GM21390 (cell line): ENCODE results near the gene MYH6.
"Not testable (repeated sequence)": the region's sequence is repeated elsewhere in the genome, so short reads cannot be mapped to it uniquely, and the experiment has no call there.

Source experiments
- ATAC-seq: cut with Tn5 transposase; IDR thresholded peaks from one replicate; pipeline ENCODE4 v1.9.1; 2021; ENCODE audit not compliant: unreplicated experiment

The MYH6 gene

GRCh38 chr14:23407516-23408306 is at the start of gene MYH6:
Gene MYH6 (minus strand): TSS chr14:23408273. CDS start chr14:23407223, 1,050 bp downstream.
- no peak for ATAC-seq

- ATAC-seq: not testable (repeated sequence)
These were observed 49.0 kb upstream of the MYH6 start for GRCh38 chr14:23456883-23457586.

DNA sequence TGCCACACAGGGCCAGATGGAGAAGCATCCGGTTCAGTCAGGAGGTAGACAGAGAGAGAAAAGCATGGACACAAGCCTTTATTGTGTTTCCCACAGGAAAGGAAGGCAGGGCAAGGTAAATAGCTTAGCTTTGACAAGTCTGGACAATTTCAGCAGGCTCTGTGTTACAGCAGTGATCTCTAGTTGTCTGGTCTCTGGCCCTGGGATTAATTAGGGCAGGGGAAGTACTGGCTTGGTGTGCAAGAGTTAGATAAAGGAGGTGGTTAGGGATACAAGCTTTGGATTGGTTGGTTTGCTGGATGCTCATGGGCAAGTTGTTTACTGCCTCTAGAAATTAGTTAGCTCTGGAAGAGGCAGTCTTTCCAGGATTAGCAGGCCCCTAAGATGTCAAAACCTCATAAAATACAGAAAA is 46.4 kb upstream of the MYH6 start:
- ATAC-seq: no peak

DNA sequence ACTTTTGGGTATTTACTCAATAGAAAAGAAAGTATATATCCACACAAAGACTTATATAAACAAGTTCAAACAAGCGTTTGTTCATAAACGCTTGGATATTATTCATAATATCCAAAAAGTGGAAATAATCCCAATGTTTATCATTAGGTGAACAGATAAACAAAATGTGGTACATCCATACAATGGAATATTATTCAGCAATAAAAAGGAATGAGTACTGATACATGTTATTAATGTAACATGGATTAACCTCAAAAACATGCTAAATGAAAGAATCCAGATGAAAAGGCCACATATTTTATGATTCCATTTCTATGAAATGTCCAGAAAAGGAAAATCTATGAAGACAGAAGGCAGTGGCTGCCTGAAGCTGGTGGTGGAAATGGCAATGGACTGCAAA is 44.2 kb upstream of the MYH6 start:
- no peak for ATAC-seq

DNA sequence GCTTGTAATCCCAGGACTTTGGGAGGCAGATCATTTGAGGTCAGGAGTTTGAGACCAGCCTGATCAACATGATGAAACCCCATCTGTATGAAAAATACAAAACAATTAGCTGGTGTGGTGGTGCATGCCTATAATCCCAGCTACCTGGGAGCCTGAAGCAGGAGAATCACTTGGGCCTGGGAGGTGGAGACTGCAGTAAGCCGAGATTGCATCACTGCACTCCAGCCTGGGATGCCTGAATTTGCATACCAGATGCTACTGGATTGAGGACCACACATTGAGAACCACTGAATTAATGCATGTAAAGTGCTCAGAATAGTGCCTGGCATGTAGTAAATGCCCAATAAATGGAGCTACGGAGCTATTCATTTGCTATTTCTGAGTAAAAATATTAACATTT is 42.3 kb upstream of the MYH6 start:
- no peak for ATAC-seq

DNA sequence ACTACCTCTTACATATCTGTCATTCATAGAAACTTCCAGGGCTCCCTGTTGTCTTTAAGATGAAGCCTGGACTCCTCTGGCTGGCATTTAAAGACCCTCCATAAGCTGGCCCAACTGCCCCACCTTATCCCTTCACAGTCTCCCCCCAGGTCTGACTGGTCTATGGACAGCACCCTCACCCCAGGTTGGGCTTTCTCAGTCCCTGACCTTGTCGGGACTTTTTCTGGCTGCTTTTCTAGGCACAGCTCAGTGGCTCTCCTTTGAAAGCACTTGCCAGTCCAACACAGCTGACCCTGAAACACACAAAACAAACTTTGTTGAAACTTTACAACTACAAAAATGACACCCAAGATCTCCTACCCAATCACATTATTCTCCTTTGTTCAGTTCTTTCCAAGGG is 41.2 kb upstream of the MYH6 start:
- no peak for ATAC-seq

GRCh38 chr14:23447361-23448350 is 39.6 kb upstream of the MYH6 start:
- no peak for ATAC-seq

DNA sequence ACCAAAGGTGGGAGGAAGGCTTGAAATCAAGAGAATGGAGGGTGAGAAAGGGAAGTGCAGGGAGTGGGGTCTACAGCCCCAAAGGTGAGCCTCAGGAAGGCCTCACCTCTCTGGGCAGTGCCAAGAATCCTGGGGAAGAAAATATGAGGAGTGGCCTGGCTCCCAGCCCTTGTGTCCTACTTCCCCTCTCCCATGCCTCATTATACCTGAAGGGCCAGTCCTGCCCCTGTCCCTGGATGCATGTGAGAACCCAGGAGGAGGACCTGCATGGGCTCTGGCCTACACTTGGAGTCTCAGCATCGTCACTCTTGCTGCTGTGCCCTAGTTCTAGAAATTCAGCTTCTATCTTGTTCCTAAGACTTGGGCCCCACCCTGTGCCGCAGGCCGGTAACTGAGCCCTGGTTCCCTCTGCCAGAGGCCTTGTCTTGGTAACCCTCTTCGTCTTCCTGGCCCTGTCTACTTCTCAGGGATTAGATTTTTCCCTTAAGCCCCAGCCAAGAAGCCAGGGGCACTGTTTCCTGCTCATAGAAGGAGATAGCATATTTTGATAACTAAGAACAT is 38.3 kb upstream of the MYH6 start:
- ATAC-seq: no peak

GRCh38 chr14:23445773-23446172 is 37.7 kb upstream of the MYH6 start:
- ATAC-seq: no peak

DNA sequence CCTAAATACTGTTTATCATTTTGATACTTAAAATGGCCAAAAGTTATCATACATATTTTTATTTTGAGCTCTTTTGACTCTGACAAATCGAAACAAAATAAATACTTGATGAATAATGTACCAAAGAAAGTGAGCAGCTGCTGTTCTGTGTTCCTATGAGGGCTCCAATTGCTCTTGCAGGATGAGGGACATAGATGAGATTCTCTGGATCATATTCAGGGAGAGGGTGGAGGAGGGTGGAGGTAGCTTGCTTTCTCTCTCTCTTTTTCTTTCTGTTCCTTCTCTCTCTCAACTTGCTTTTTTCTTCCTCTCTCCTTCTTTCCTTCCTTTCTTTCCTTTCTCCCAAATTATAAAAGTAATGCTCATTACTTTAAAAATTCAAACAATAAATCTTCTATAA is 36.2 kb upstream of the MYH6 start:
- no peak for ATAC-seq

GRCh38 chr14:23443881-23444280 is 35.8 kb upstream of the MYH6 start:
- ATAC-seq: no peak

- ATAC-seq: no peak
These were observed 35.3 kb upstream of the MYH6 start for GRCh38 chr14:23443411-23443812.

DNA sequence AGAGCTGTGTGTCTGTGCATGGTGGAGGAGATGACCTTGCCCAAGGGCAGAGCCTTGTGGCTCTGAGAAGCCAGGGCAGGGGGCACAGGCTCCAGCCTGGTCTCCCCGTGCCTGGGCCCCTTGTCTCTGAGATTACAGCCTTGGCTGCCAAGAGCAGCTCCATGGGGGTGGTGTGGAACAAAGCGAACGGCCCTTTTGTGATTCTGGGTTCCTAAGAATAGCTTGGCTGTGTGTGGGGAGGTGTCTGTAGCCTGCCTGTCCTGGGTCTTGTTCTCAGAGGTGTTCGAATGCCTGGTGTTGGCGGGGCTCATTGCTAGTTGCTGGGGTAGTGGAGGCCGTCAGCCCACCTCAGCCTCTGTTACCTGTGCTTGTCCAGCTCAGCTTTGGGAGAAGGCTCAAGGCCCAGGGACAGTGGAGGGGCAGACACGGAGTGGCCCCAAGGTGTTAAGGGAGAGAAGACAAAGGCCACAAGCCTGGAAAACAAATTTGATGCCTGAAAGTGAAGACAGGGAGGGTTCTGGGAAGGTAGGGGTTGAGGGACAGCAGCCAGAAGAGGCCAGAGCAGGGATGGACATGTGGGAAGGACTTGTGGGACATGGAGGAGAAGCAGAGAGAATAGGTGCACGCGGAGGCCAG is 34.8 kb upstream of the MYH6 start:
- ATAC-seq: no peak

DNA sequence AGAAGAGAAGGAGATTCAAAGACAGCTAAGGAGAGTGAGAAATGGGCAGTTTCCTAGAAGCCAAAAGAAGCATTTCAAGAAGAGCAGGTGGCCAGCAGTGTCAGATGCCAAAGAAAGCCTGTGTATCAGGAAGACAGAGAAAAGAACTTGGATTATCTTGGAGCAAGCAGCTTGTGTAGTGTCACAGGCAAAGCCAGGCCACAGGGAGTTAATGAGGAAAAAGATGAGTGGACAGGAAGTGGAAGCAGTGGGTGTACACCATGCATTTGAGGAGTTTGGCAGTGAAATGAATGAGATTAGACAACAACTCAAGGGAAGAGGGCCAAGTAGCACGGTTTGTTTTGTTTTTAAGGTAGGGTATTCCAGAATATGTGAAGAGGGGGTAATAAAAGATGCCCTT is 33.0 kb upstream of the MYH6 start:
- ATAC-seq: no peak

DNA sequence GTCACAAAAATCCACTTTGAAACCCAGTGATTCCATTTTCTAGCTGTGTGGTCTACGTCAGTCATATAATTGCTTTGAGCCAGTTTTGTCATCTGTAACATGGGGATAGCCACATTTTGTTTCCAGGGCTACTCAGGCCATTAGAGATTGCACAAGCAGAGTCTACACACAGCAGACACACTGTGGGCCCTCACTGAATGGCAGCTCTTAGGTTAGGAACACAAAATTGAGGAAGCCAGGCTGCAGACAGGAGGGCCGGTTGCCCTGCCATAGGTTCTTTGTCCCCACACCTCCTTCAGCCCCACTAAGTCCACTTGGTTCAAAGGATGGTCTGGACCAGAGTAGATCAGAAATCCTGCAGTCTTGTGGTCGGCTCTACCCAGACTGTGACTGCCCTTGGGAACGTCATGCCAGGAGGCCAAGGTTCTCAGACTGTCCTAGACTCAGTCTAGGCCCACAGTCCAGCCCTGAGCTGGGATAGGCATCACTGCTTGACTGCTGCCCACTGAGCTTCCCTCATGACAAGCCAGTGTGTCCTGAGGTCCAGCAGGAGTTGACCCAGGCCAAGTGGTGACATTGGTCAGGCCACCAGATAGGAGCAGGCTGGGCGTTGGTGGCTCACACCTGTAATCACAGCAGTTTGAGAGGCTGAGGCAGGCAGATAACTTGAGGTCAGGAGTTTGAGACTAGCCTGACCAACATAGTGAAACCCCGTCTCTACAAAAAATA is 31.2 kb upstream of the MYH6 start:
- no peak for ATAC-seq

DNA sequence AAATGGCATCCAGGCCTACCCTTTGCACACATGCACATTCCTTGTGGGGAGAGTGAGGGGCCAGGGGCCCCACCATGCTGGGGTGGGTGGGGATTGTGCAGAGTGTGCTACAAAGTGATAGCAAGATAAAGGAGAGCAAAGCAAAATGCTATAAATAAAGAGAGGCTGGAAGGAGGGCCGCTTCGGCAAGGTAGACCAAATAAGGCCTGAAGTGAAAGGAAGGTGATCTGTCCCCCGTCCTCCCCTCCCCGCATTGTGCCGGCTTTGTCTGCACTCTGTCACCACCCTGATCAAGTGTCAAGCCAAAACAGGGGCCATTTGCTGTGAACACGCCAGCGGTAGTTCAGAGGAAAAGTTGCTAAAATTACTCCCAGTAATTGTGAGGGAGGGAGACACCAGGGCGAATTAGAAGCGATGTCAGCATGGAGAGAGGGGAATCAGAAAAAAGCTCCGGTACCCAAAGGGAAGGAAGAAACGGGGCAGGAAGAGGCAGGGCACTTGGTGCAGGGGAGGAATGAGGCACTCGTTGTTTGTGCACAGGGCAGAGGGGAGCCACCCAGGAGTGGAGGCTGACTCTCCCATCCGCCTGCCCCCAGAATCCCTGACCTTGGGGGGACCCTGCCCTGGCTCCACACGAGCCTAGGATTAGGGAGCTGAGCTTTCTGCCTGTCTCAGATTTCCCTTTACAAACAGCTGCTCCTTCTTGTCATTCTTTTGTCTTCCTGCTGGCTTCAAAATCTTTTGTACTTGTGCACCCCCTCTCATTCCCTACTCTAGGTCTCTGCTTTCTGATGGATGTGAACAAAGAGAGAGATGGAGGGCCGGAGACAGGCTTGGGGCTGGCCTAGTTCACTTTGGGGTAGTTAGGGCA is 30.3 kb upstream of the MYH6 start:
- ATAC-seq: no peak

- no peak for ATAC-seq
These were observed 29.3 kb upstream of the MYH6 start for GRCh38 chr14:23437133-23438100.
